Midbrain (tissue), 1 donor: ENCODE data around the gene RXFP3.
"Not testable (repeated sequence)": the region's sequence is repeated elsewhere in the genome, so short reads cannot be mapped to it uniquely, and the experiment has no call there.

Source experiments
- DNase-seq: peaks from one replicate; lab custom pipeline; 2025; lab: John Stamatoyannopoulos, UW

RXFP3 gene

GRCh38 chr5:33934176-33934575 lies 2.0 kb upstream of the RXFP3 start:
- DNase-seq = no peak

DNA sequence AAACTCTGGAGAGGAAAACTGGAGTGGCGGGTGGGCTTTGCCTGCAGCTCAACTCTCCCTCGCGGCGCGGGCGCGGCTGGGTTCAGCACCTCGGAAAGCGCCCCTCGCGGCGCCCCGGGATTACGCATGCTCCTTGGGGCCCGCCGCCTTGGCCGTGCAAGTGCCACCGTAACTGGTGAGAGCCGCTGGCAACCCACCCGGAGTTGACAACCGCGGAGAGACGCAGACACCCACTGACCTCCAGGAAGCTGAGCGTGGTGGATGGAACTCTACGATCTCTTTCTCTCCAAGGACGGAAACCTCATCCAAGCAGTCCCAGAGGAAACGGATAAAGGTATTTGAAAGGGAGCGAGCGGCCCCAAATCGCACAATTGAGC lies 194 bp upstream of the RXFP3 start:
- DNase-seq = peak; percentile 53

- no peak for DNase-seq
Measured at GRCh38 chr5:33937017-33937706, 976 bp downstream of the RXFP3 start.

DNA sequence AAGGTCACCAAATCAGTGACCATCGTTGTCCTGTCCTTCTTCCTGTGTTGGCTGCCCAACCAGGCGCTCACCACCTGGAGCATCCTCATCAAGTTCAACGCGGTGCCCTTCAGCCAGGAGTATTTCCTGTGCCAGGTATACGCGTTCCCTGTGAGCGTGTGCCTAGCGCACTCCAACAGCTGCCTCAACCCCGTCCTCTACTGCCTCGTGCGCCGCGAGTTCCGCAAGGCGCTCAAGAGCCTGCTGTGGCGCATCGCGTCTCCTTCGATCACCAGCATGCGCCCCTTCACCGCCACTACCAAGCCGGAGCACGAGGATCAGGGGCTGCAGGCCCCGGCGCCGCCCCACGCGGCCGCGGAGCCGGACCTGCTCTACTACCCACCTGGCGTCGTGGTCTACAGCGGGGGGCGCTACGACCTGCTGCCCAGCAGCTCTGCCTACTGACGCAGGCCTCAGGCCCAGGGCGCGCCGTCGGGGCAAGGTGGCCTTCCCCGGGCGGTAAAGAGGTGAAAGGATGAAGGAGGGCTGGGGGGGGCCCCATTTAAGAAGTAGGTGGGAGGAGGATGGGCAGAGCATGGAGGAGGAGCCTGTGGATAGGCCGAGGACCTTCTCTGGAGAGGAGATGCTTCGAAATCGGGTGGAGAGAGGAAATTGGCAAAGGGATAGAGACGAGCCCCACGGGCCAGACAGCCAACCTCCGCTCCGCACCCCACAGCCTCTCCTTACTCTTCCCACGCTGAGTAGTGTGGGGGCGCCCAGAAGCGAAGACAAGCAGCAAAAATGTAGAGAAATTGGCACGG lies 1.7 kb downstream of the RXFP3 start:
- no peak for DNase-seq

DNA sequence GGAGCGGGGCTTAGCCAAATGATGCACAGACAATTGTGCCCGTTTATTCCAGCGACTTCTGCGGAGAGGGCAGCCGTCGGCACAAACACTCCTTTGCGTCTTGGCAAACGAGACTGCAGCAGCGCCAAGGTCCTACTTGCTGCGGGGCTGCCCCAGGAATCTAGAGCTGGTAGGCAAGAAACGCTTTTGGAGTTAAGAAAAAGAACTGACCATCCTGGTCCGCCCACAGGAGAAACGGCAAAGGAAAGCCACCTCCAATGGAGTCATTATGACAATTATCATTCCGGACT lies 2.3 kb downstream of the RXFP3 start:
- no peak for DNase-seq

- no peak for DNase-seq
Measured at GRCh38 chr5:33938881-33939280, 2.7 kb downstream of the RXFP3 start.

GRCh38 chr5:33939556-33940262 lies 3.5 kb downstream of the RXFP3 start:
- no peak for DNase-seq

- DNase-seq = no peak
Measured at GRCh38 chr5:33941090-33941489, 4.9 kb downstream of the RXFP3 start.

DNA sequence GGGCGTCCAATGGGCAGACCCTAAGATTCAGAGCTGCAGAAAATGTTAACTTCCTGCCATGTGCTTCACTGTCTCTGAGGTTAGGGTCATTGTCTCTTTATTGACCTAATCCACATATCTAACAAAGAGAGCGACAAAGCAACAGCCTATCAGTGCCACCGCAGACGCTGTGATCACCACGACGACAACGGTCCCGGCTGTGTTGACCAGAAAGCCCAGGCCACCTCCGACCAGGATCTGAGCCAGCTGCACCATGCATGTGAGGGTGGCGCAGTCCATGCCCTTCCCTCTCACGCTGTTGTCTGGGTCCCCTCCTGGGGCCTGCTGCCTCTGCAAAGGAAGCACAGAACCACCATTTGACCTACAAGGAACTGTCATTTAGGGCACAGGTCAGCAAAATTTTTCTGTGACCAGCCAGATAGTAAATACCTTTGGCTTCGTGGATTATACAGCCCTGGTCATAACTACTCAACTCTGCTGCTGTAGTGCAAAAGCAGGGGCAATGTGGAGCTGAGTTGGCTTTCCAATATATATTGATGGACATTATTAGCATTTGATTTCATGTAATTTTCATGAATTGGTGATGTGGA lies 8.5 kb downstream of the RXFP3 start:
- no peak for DNase-seq

- DNase-seq = not testable (repeated sequence)
Measured at GRCh38 chr5:33952175-33952574, 16.0 kb downstream of the RXFP3 start.

- DNase-seq = no peak
Measured at GRCh38 chr5:33957577-33958150, 21.5 kb downstream of the RXFP3 start.

- DNase-seq = no peak
Measured at GRCh38 chr5:33958176-33958575, 22.0 kb downstream of the RXFP3 start.

DNA sequence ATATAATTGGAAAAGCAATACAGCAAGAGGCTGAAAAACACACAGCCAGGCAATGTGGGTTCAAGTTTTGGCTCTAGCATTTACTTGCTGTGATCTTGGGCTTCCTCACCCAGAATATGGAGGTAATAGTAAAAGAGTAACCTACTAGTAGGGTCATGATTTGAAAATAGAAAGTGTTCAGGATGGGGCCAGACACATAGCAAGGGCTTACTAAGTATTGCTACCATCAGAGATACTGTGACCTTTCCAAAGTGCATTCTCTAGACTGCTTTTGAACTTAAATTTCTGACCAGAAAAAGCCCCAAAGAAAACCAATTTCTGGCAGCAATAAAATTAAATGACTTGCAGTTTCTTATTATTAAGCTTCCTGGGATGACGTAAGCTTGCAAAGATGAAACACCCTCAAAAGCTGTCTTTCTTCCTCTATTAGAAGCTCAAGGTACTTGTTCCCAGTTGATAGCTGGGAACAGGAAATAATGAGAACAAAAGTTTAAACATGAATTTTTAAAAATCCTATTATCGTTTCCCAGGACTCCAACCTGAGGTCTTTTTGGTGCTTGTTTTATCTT lies 28.0 kb downstream of the RXFP3 start:
- no peak for DNase-seq

DNA sequence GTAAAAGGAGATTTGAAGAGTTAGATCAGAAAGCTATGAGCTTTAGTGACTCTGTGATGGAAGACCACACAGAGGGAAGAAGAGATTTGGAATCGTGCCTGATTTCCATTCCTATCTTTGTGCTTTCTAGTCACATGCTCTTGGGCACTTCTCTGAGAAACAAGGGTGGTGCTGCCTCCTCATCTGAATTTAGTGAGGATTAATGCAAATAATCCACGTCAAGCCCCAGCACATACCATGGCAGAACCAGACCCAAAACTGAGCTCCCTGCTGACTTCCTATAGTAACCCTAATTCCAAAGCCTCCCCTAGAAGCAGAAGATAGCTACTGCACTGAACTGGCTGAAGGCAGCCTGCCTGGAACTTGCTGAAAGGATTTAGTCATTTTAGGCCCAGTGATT lies 30.6 kb downstream of the RXFP3 start:
- no peak for DNase-seq

DNA sequence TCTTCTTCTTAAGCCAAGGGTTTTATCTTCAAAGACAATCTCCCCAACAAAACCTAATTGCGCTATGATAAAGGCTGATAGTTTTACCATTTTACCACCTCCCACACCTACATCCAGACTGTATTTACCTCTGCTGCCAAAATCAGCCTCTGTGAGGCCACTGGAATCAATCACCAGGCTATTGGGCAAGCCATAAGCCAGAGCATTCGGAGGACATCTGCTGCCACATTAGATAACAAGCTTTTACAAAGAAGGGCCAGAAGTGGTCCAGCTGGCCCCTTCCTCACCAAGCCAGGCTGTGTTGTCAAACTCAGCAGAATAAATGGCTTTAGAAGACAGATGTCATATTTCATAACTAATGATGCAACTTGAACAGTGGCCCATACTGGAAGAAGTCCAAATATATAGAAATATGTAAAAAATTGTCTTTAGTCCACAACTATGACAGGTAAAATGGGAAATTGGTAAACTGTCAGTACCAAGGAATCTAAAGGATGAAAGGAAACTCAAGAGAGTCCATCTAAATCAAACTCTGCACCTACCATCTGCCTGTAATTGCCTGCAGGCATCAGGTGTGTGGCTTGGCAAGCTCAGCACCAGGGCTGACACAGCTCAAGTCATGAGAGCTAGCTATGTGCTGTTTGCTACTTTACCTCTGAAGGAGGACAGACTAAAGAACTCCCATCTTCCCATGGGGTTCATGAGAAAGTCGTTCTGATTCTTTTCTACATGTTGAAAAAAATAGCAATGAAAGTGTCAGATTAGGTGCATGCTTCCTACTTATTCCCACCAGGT lies 32.2 kb downstream of the RXFP3 start:
- DNase-seq = no peak

GRCh38 chr5:33969572-33970452 lies 33.6 kb downstream of the RXFP3 start:
- peak; percentile 5 for DNase-seq

DNA sequence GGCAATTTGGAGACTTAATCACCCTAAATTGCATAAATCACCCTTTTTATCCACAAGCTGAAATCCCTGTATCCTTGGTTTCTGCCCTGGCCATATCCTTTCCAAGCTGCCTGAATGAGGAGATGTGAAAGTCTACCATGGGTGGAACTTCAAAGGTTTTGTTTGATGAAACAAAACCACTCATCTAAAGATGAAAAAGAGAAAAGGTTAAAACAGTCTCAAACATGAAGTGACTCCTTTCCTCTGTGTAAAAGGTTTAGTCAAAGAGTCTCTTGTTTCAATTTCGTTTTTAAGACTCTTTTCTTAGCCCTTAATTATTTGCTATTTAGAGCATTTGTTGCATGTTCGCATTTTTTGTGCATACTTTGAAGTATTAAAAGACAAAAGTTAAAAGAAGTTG lies 37.1 kb downstream of the RXFP3 start:
- DNase-seq = no peak

DNA sequence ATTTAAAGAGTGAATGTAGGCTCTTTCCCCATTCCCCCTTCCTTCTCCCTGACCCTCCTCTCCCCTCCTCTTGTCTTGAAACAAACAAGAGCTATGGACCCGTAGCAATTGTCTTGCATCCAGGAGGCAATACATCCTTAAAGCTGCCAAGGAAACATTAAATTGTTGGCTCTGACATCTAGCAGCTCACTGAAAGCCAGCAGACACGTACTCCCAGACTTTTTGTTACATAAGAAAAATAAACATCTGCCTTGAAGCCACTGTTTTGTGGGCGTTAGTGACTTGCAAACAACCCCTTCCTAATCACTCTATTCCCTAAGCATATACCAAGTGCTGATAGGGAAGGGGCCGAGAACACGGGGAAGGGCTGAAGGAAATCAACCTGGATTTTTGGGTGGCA lies 39.7 kb downstream of the RXFP3 start:
- no peak for DNase-seq

GRCh38 chr5:33976307-33976706 lies 40.1 kb downstream of the RXFP3 start:
- DNase-seq = no peak

DNA sequence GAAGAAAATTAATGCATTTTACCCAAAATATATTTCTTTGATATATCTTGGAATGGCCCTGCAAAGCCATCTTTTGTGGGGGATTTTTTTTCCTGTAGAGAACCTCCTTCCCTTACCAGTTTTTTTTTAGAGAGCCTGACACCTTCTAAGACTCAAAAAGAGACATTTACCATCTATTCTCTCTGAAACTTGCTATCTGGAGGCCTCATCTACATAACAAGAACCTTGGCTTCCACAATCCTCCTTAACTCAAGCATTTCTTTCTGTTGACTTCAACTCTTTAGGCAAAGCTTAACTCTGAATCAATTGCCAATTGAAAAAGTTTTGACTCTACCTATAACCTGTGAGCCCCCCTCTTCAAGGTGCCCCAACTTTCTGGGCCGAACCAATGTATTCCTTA lies 42.1 kb downstream of the RXFP3 start:
- DNase-seq = no peak
